Right lobe of liver (tissue), 6 donors: ENCODE results near the gene KLHDC10. TPM values are rescaled to one million over a fixed set of nuclear protein-coding genes. Genes with fewer than 3 reads are reported as not detected.
"Not testable (repeated sequence)": the region's sequence is repeated elsewhere in the genome, so short reads cannot be mapped to it uniquely, and the experiment has no call there.

ENCODE experiments used
- ATAC-seq, 4 donors: fragments of 200-7000 bp; cut with Tn5 transposase; one replicate each; pipeline ENCODE4 v1.9.1; 2020; ENCODE audit warnings: mild to moderate bottlenecking in 4 of 4, moderate library complexity in 4 of 4
- DNase-seq, 3 donors: peaks; one replicate each; pipeline ENCODE4 v3.0.0-alpha.2; 2020
- H3K27ac ChIP-seq, 3 donors: fragments of 200-600 bp; one replicate each; pipeline ENCODE4 v1.8.0; 2022
- H3K27me3 ChIP-seq, 2 donors: fragments of 200-600 bp; one replicate each; pipeline ENCODE4 v1.8.0; 2022
- H3K36me3 ChIP-seq, 4 donors: fragments of 200-600 bp; sonication (generic) in 1 of 4; one replicate each; pipeline versions ENCODE4 v1.5.1 to v1.8.0; 2017 to 2022; ENCODE audit warnings: control low read depth in 1 of 4
- H3K4me1 ChIP-seq, 4 donors: fragments of 200-600 bp; sonication (generic) in 1 of 4; one replicate each; pipeline versions ENCODE4 v1.5.1 to v1.8.0; 2017 to 2022; ENCODE audit warnings: control low read depth in 1 of 4
- H3K4me3 ChIP-seq, 3 donors: fragments of 200-600 bp; one replicate each; pipeline ENCODE4 v1.8.0; 2022
- H3K9me3 ChIP-seq, 4 donors: fragments of 200-600 bp; sonication (generic) in 1 of 4; one replicate each; pipeline versions ENCODE4 v1.5.1 to v1.8.0; 2017 to 2022; ENCODE audit warnings: control low read depth in 1 of 4
- POLR2A ChIP-seq: fragments of 450-650 bp; IDR thresholded peaks from one replicate; pipeline ENCODE4 v1.6.1; 2017; ENCODE audit warnings: antibody characterized with exemption, mild to moderate bottlenecking
- WGBS: methylation state at CpG from one replicate; pipeline ENCODE4 v1.1.6; 2018; ENCODE audit warnings: low coverage, low lambda C conversion rate; ENCODE audit not compliant: insufficient coverage; ENCODE audit errors: missing lambda C conversion rate; 5-methylcytosine and 5-hydroxymethylcytosine counted together
- intact Hi-C, 2 donors: fragments of 100-400 bp; cut with DNase I; formaldehyde crosslinking; loops; one replicate each; pipeline versions ENCODE4 v1.11.2 to v1.14.1; 2022
- total RNA-seq, 6 experiments: library from RNA; depleted of rRNA in 2 of 6; stranded (reverse); fragments of >200 nt in 2 of 6; fragmentation: NEBNext Ultra II Directional in 3 of 6; extraction: Animal tissue kit (Norgen Biotek cat#: 25700) in 3 of 6; gene quantifications; one replicate each; pipeline versions ENCODE4 v1.1.0 to v1.2.4, GENCODE V29; 2016 to 2023
- TF ChIP-seq, protein P1 (sequence below), 4 donors: fragments of 200-600 bp in 3 of 4; fragments of 450-650 bp in 1 of 4; IDR thresholded peaks; one replicate each; pipeline versions ENCODE4 v1.5.1 to v1.8.0; 2016 to 2022; ENCODE audit warnings: antibody characterized with exemption in 4 of 4, mild to moderate bottlenecking in 2 of 4
- donor health status: DM: no; HTN: yes; CAD: no.
- donor health status: DM: no; HTN: no; CAD: no.
- donor health status: DM: no; HTN: no; CAD: no.
- donor health status: DM: no; HTN: yes; CAD: no.
- donor health status: DM: no; HTN: yes; CAD: no.

KLHDC10 gene
- total RNA-seq, 6 experiments from 2014 or later, result 12.7 to 35.4 (median 21.7) TPM

- Histone ChIP-seq H3K27me3 (no peaks in the 10 kb centered on the region), H3K27ac (no peak overlapping the region), H3K9me3 (no peaks in the 10 kb centered on the region), H3K4me3 (no peak overlapping the region), H3K4me1 (peaks cover 0 to 13% (median 2%) of the 10 kb centered on the region in 4 donors), H3K36me3 (no peaks in the 10 kb centered on the region)
- WGBS, result 95% methylated on average over 24 of the region's 31 CpGs
- intact Hi-C loops, result no loop called here
- ATAC-seq (no peak), DNase-seq (no peak)
- no peak for TF ChIP-seq POLR2A
- TF ChIP-seq, protein P1, sequence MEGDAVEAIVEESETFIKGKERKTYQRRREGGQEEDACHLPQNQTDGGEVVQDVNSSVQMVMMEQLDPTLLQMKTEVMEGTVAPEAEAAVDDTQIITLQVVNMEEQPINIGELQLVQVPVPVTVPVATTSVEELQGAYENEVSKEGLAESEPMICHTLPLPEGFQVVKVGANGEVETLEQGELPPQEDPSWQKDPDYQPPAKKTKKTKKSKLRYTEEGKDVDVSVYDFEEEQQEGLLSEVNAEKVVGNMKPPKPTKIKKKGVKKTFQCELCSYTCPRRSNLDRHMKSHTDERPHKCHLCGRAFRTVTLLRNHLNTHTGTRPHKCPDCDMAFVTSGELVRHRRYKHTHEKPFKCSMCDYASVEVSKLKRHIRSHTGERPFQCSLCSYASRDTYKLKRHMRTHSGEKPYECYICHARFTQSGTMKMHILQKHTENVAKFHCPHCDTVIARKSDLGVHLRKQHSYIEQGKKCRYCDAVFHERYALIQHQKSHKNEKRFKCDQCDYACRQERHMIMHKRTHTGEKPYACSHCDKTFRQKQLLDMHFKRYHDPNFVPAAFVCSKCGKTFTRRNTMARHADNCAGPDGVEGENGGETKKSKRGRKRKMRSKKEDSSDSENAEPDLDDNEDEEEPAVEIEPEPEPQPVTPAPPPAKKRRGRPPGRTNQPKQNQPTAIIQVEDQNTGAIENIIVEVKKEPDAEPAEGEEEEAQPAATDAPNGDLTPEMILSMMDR (IDR thresholded peaks at IDR 0.05), result no peak
Measured at GRCh38 chr7:130107949-130108674, 37.8 kb downstream of the KLHDC10 start.

DNA sequence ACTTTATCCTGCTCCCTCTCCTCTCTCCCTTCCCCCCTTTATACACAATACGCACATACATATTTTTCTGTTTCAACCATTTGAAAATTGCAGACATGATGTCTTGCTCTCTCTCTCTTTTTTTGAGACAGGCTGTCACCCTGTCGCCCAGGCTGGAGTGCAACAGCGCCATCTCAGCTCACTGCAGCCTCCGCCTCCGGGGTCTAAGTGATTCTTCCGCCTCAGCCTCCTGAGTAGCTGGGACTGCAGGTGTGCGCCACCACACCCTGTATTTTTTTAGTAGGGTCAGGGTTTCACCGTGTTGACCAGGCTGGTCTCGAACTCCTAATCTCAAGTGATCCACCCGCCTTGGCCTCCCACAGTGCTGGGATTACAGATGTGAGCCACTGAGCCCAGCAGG, 38.5 kb downstream of the KLHDC10 start:
- Histone ChIP-seq H3K9me3 (no peaks in the 10 kb centered on the region), H3K36me3 (no peaks in the 10 kb centered on the region), H3K27ac (no peak overlapping the region), H3K27me3 (no peaks in the 10 kb centered on the region), H3K4me1 (peaks cover 0 to 20% (median 7%) of the 10 kb centered on the region in 4 donors), H3K4me3 (no peak overlapping the region)
- intact Hi-C loops, result no loop called here
- DNase-seq (no peak), ATAC-seq (no peak)
- TF ChIP-seq, protein P1 (IDR thresholded peaks at IDR 0.05), result no peak
- no peak for TF ChIP-seq POLR2A
- 72% methylated on average over 3 of the region's 10 CpGs for WGBS

- DNase-seq (no peak), ATAC-seq (peak; percentile 47 to 62 (median 53))
- no peaks in the 10 kb centered on the region for H3K36me3 ChIP-seq
- H3K4me3 ChIP-seq, result peak overlapping the region; percentile 2 to 35 (median 17)
- H3K27me3 ChIP-seq, result no peaks in the 10 kb centered on the region
- peaks cover 0 to 31% (median 7%) of the 10 kb centered on the region in 4 donors for H3K4me1 ChIP-seq
- no peaks in the 10 kb centered on the region for H3K9me3 ChIP-seq
- intact Hi-C loops, result no loop called here
- peak overlapping the region; percentile 9 to 70 (median 60) for H3K27ac ChIP-seq
- TF ChIP-seq POLR2A, result no peak
- TF ChIP-seq, protein P1 (IDR thresholded peaks at IDR 0.05), result no peak
- WGBS, result 29% methylated on average over 2 of the region's 2 CpGs
Measured at GRCh38 chr7:130112093-130112492, 41.8 kb downstream of the KLHDC10 start.

DNA sequence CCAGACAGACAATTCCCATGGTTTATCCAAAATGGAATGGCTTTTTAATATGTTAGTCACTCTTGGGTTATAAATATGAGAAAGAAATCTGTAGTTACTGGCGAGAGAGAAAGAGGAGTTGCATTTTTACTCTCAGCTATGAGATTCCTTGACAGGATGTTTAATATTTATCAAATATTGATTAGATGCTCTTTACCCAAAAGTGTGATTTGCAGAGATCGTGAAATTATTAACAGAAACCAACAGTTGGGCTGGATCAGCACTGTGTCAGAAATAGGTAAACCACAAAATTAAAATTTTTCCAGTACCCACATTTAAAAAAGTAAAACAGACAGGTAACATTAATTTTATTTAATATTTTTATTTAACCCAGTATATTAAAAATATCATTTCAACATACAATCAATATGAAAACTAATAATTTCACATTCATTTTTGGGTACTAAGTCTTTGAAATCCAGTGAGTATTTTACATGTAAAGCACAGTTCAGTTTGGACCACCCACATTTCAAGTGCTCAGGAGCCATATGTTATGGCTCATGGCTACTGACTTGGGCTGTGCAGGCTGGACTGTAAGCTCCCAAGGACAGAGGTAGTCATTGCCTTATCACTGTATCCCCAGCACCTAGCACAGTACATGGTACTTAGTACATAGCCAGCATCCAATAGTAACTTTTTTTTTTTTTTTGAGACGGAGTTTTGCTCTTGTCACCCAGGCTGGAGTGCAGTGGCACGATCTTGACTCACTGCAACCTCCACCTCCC, 42.5 kb downstream of the KLHDC10 start:
- ATAC-seq, result peak; percentile 67 to 83 (median 73)
- no peaks in the 10 kb centered on the region for H3K9me3 ChIP-seq
- WGBS, result 24% methylated on average over 4 of the region's 4 CpGs
- TF ChIP-seq, protein P1 (IDR thresholded peaks at IDR 0.05), result no peak
- TF ChIP-seq POLR2A, result no peak
- intact Hi-C loops, result no loop called here
- DNase-seq, result no peak
- H3K4me1 ChIP-seq, result peaks cover 0 to 31% (median 7%) of the 10 kb centered on the region in 4 donors
- H3K27me3 ChIP-seq, result no peaks in the 10 kb centered on the region
- peak overlapping the region; percentile 2 to 35 (median 17) for H3K4me3 ChIP-seq
- H3K36me3 ChIP-seq, result no peaks in the 10 kb centered on the region
- peak overlapping the region; percentile 35 to 70 (median 60) for H3K27ac ChIP-seq

DNA sequence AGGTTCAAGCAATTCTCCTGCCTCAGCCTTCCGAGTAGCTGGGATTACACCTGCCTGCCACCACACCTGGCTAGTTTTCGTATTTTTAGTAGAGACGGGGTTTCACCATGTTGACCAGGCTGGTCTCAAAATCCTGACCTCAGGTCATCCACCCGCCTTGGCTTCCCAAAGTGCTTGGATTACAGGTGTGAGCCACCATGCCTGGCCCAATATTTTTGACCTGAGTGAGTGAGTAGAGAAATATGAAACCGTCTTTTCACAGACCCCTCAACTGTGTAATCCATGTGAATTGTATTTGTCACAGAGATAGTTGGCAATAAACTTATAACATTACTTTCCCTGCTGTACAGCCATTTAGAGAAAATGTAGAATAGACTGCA, 43.1 kb downstream of the KLHDC10 start:
- peak overlapping the region in 1 of 3 donors; percentile 35 for H3K4me3 ChIP-seq
- H3K27me3 ChIP-seq, H3K9me3 ChIP-seq, intact Hi-C loops, H3K36me3 ChIP-seq, DNase-seq: not testable (repeated sequence)
- ATAC-seq, result peak in 2 of 4 donors; percentile 4 to 25
- H3K4me1 ChIP-seq, result peaks cover 0 to 31% (median 7%) of the 10 kb centered on the region in 4 donors
- peak overlapping the region; percentile 35 to 70 (median 60) for H3K27ac ChIP-seq
- 47% methylated on average over 5 of the region's 5 CpGs for WGBS
